Omental fat pad (tissue), 4 donors: ENCODE measurements around the gene UPK1A. TPM values are rescaled to one million over a fixed set of nuclear protein-coding genes. Genes with fewer than 3 reads are reported as not detected.

Experiments used
- ATAC-seq: fragments of 150-250 bp; one replicate; pipeline ENCODE4 v1.9.1; 2016; ENCODE audit warnings: mild to moderate bottlenecking, moderate library complexity; ENCODE audit not compliant: low FRiP score
- DNase-seq: peaks from one replicate; pipeline ENCODE4 v3.0.0-alpha.2; 2019; ENCODE audit warnings: low spot score
- CTCF ChIP-seq, 3 donors: fragments of 450-650 bp; IDR thresholded peaks; one replicate each; pipeline ENCODE4 v1.5.1; 2016 to 2017; ENCODE audit warnings: antibody characterized with exemption in 3 of 3, mild to moderate bottlenecking in 3 of 3, moderate library complexity in 2 of 3
- total RNA-seq, 4 donors: library from RNA; depleted of rRNA; stranded (reverse); fragments of >200 nt; gene quantifications; one replicate each; pipeline ENCODE4 v1.1.0, GENCODE V29; 2016

The UPK1A gene
- total RNA-seq, 4 donors from 2014 or later = 0.44 TPM; not detected in 3

- ATAC-seq (no peak), DNase-seq (no peak)
- TF ChIP-seq CTCF (IDR thresholded peaks at IDR 0.05) = no peak
These were observed 30.5 kb downstream of the UPK1A start for GRCh38 chr19:35696835-35697234.

- ATAC-seq (peak; percentile 100), DNase-seq (peak; percentile 90)
- TF ChIP-seq CTCF (IDR thresholded peaks at IDR 0.05) = no peak
These were observed 36.1 kb downstream of the UPK1A start for GRCh38 chr19:35702223-35703012.

- no peak for ATAC-seq
- TF ChIP-seq CTCF (IDR thresholded peaks at IDR 0.05) = no peak
- no peak for DNase-seq
These were observed 37.0 kb downstream of the UPK1A start for GRCh38 chr19:35703343-35703742.

GRCh38 chr19:35704218-35704617, 37.9 kb downstream of the UPK1A start, which contains the start of gene ZBTB32:
Gene ZBTB32, plus strand, starts transcription at chr19:35704558. Its CDS starts 10,069 bp downstream, at chr19:35714627.
- no peak for DNase-seq
- ATAC-seq = no peak
- TF ChIP-seq CTCF (IDR thresholded peaks at IDR 0.05) = no peak

GRCh38 chr19:35708391-35708790, 42.1 kb downstream of the UPK1A start:
- no peak for TF ChIP-seq CTCF (IDR thresholded peaks at IDR 0.05)
- no peak for DNase-seq
- no peak for ATAC-seq

- ATAC-seq (no peak), DNase-seq (no peak)
- TF ChIP-seq CTCF (IDR thresholded peaks at IDR 0.05) = no peak
These were observed 44.7 kb downstream of the UPK1A start for GRCh38 chr19:35710784-35711723.
